HG03457 (cell line): ENCODE data around the gene DHX34.
"Not testable (repeated sequence)": the region's sequence is repeated elsewhere in the genome, so short reads cannot be mapped to it uniquely, and the experiment has no call there.

Experiments used
- ATAC-seq: cut with Tn5 transposase; IDR thresholded peaks from one replicate; pipeline ENCODE4 v1.9.1; 2021; ENCODE audit warnings: moderate number of reproducible peaks; ENCODE audit not compliant: unreplicated experiment

The DHX34 gene

DNA sequence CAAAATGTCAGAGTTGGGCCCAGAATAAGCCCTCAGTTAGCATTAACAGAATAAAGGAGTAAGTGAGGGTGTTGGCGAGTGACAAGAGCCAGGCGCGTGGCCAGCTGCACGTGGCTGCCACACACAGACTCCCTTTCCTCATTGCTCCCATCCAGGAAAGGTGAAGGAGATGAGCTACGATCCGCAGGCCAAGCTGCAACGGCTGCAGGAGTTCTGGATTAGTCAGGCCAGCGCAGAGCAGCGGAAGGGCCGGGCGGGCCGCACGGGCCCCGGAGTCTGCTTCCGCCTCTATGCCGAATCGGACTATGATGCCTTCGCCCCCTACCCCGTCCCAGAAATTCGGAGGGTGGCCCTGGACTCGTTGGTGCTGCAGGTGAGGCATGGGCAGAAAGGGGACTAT is 13.2 kb downstream of the DHX34 start:
- ATAC-seq: no peak

DNA sequence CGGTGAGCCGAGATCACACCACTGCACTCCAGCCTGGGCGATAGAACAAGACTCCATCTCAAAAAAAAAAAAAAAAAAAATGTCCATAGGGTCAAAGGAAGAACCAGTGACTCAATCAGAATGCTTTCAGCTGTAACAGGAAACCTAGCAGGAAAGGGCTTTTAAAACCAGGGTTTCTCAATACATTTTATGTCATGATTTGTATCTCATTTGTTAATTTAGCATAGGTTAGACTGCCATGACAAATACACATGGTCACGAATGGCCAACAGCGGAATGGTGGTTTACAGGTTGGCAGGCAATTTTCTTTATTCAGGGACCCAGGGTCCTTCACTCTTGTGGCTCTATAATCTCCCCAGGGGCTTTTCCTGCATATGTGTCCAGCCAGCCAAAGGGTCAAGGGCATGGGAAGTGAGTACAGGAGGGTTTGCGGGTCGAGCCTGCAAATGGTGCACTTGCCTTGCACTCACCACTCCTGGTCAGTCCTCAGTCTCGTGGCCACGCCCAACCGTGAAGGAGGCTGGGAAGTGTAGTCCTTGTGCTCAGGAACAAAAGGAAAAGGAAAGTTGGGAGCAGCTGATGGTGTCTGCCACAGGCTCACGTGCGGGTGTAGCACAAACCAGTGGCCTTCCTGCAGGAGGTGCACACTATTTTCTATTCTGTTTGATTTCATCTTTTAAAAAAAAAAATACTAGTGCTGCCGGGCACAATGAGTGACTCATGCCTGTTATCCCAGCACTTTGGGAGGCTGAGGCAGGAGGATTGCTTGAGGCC is 14.8 kb downstream of the DHX34 start:
- no peak for ATAC-seq

DNA sequence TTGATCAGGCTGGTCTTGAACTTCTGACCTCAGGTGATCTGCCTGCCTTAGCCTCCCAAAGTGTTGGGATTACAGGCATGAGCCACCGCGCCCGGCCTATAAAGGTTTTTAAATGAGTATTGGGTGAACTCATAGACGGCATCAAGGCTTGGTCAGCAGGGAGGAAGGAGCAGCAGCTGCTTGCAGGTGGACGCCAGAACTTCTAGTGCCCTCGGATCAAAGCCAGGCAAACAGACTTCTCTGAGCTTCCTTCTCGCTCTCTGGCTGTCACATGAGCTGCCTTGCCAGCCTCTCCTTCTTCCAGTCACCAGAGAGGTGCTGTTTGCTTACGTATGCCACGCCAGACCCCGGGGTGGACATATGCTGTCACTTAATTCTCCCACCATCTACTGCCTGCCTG is 16.3 kb downstream of the DHX34 start:
- not testable (repeated sequence) for ATAC-seq

DNA sequence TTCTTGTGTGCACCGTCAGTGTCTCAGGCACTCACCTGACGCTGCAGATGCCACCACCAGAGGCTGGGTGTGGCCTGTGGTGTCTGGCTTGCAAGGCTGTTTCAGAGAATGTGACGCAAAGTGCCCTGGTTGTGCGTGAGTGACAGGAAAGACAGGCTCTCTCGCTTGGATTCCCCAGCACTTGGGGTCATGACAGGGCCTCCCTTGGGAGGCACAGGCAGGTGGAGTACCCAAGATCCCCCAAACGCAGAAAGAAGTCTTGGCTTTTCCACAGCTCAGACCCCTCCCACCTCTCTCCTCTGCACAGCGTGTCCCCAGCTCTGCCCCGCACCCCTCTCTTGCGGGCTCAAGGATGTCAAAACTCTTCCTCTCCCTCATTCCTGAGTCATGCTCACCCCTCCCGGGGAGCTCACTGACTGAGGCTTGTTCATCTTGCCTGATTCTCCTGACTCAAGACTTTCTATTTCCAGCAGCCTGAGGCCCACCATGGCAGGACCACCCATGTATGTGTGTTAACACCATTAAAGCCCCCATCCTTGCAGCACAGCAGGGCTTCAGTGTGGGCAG is 21.0 kb downstream of the DHX34 start:
- no peak for ATAC-seq

DNA sequence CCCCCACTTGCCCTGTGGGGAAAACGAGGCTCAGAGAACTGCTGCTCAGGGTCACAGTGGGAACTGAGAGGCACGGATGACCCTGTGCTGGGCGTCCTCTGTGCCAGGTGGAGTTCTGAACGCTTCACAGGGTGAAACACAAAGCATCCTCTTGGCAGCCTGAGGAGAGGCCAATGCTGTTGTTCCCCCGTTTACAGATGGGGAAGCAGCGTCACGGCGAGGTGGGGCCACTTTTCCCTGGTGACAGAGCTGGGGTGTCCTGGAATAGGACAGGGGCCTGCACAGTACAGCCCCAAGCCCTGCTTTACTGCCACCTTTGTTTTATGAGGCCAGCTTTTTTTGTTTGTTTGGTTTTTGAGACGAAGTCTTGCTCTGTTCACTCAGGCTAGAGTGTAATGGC is 22.1 kb downstream of the DHX34 start:
- ATAC-seq: no peak

DNA sequence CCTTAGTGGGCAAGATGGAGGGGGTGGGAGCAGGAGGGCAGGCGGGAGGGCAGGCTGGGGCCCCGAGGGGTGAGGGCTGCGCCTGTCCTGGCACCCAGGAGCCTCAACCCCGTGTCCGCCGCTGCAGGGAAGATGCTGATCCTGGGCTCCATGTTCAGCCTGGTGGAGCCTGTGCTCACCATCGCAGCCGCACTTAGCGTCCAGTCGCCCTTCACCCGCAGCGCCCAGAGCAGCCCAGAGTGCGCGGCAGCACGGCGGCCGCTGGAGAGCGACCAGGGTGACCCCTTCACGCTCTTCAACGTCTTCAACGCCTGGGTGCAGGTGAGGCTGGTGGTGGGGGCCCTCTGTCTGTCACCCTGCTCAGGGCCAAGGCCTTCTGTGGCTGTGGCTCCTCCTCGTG is 23.5 kb downstream of the DHX34 start:
- no peak for ATAC-seq

DNA sequence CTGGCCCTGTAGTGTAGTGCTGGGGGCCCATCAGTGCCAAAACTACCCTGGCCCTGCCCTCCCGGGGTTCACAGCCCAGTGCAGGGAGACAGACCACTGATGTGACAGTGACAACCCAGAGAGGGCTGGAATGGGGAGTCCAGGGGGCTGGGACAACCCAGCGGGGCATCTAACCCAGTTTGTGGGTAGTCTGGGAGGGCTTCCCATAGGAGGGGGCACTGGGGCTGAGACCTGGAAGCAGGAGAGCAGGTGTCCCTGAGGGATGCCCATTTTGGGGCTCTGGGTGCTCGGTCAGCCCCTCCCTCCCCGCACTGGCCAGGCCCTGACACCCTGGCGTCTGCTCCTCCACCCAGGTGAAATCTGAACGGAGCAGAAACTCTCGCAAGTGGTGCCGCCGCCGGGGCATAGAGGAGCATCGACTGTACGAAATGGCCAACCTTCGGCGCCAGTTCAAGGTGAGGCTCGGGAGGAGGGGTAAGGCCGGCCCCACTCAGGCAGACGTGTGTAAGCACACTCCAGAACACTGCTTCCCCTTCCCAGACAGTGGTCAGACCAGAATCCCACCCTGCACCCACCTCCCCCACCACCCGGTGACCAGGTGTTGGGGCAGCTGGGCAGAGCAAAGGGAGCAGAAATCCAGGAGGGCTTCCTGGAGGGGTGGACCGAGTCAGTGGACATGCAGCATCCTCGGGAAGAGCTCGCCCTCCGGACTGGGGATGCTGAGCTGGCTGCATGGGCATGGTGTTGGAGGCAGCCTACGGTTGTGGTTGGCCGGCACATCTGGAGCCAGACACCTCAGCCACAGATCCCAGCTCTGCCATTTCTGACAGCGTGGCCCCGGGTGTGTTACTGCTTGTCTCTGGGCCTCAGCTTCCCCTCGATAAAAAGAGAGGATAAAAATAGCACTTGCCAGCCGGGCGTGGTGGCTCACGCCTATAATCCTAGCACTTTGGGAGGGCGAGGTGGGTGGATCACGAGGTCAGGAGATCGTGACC is 24.4 kb downstream of the DHX34 start:
- no peak for ATAC-seq

DNA sequence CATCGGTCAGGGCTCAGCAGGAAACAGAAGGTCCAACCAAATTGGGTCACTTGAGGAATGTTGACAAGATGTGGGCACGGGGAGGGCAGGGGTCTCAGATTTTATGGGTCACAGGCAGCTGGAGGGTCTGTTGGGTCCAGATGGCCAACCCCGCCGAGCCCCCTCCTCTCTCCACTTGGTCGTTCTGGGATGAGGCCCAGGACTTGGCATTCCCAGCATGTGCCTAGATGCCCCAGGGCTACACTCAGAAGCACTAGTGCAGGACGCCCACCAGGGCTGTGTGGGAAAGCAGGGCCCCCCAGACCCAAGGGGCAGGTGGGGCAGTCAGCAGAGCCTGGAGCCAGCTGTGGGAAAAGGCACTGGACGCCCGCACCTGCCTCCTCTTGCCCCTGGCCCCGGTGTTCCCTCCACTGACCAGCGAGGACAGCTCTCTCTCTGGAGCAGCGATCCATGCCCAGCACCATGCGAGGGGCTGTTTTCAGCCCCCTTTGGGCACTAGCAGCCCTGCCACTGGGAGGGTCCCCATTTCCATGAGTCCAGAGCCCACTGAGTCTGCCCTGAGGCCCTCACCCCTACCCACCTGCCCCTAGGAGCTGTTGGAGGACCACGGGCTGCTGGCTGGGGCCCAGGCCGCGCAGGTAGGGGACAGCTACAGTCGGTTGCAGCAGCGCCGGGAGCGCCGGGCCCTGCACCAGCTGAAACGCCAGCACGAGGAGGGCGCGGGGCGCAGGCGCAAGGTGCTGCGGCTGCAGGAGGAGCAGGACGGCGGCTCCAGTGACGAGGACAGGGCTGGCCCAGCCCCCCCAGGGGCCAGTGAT is 26.0 kb downstream of the DHX34 start:
- ATAC-seq: no peak

DNA sequence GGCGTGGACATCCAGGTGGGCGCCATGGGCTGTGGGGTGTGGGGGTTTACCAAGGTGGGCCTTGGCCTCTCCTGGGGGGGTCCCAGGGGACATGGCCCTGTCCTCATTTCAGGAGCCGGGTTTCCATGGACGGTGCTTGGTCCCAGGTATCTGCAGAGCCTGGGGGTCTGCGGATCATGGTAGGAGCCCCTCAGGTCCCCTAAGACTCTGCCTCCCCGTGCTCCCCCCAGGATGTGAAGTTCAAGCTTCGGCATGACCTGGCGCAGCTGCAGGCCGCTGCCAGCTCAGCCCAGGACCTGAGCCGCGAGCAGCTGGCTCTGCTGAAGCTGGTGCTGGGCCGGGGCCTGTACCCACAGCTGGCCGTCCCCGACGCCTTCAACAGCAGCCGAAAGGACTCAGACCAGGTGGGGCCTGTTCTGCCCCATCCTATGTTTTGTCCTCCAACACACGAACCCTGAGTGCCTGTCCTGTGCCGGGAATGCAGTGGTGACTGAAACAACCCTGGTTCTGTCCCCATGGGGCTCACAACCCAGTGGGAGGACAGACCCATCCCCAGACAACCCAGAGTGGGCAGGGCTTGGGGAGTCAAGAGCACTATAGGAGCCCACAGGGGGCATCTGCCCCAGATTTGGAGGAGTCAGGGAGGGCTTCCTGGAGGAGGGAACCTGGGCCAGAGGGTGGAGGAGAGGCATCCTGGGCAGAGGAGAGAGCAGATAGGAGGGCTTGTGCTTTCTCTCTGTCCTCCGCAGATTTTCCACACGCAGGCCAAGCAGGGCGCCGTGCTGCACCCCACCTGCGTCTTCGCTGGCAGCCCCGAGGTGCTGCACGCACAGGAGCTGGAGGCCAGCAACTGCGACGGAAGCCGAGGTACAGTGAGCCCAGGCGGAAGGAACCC is 26.8 kb downstream of the DHX34 start:
- no peak for ATAC-seq

DNA sequence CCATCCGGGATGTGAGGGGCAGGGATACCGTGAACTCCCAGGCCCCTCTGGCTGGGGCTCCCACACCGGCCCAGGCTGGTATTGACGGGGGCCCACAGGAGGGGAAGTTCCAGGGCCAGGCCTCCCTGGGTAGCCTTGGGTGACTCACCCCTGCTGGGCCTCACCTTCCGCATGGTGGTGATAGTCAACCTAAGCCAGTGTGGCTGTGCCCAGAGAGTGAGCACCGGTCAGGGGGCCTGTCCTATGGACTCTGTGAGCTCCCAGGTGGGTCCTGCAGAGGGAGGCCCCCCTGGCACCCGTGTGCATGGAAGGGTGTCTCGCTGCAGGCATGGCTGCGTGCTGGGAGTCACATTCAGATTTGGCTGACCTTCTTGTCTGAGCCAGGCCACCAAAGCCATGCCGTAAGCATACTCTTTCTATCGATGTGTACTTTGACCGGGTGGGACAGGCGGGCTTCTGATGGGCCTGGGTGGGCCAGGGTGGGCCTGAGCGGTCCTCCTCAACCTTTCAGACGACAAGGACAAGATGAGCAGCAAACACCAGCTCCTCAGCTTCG is 27.6 kb downstream of the DHX34 start:
- ATAC-seq: no peak

DNA sequence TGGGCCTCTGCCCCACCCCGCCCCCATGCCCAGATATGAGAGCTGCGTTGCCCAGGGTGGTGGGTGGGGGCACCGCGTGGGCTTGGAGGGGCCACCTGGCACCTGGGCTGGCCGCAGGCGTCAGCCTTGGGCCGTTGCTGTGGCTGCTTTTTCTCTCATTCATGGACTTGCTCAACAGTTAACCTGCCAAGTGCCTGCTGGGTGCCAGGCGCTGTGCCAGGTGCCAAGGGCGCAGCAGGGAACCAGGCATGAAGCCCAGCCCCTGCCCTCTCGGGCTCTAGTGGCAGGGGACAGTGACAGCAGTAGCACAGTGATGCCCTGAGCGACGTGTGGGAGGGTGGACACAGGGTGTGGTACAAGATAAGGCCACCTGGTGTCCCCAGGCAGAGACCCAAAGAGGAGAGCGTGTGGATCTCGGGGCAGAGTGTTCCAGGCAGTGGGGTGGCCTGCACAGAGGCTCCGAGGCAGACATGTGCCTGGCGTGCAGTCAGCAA is 28.1 kb downstream of the DHX34 start:
- no peak for ATAC-seq

DNA sequence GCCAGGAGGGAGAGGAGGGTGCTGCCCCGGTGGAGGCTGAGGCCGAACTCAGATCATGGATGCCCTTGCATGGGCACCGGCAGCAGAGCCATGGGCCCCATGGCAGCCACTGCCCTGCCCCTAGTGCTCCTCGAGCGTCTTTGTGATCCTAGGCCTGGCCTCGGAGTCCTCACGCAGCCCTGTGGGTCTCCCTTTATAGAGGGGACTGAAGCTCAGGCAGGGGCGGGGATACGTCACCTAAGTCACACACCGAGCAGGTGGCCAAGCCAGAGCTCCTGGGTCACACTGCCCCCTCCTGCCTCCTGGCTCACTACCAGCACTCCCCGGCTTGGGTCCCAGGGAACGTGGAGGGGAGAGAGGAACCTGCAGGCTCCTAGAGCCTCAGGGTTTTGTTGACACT is 28.7 kb downstream of the DHX34 start:
- no peak for ATAC-seq

DNA sequence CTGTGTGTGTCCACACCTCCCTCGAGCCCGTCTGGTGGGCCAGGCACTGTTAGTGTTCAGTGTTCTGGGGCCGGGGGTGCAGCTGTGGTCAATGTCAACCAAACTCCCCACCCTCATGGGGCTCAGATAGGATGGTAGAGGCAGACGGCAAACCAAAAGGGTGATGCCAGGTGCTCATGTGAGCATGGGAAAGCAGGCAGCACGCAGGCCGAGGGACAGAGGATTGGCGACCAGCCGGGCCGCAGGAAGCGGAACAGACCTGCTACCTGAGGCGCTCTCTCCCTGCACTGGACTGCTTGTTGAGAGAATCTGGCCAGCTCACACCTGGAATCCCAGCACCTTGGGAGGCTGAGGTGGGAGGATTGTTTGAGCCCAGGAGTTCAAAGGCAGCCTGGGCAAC is 29.1 kb downstream of the DHX34 start:
- no peak for ATAC-seq

DNA sequence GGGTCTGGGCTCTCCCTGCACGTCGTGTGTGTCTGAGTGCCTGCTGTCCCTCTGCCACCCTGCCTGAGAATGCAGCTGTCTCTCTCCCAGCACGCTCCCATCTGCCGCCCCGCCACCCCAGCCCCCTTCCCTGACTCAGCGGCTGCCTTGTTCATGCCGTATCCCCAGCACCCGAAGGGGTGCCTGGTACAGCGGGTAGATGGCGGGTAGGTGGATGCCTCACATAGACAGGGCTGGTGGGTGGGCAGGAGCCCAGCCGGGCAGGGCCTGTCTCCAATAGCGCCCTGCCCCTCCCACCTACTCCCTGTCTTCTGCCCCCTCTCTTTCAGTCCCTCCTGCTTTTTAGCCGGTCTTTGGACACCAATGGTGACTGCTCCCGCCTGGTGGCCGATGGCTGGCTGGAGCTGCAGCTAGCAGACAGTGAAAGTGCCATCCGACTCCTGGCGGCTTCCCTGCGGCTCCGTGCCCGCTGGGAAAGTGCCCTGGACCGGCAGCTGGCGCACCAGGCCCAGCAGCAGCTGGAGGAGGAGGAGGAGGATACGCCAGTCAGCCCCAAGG is 30.3 kb downstream of the DHX34 start:
- no peak for ATAC-seq

DNA sequence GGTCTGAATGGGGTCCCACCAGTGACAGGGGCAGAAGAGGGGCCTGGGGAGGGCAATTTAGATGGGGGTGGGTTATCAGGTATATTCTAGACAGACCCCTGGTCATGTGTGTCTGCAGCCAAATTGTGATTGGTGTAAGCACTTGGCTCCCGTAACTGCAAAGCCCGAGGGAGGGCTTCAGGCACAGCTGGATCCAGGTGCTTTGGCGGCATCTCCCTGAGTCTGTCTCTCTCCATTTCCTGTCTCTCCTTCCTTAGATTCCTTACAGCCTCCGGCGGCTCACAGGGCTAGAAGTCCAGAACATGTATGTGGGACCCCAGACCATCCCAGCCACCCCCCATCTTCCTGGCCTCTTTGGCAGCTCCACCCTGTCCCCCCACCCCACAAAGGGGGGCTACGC is 31.4 kb downstream of the DHX34 start:
- no peak for ATAC-seq

DNA sequence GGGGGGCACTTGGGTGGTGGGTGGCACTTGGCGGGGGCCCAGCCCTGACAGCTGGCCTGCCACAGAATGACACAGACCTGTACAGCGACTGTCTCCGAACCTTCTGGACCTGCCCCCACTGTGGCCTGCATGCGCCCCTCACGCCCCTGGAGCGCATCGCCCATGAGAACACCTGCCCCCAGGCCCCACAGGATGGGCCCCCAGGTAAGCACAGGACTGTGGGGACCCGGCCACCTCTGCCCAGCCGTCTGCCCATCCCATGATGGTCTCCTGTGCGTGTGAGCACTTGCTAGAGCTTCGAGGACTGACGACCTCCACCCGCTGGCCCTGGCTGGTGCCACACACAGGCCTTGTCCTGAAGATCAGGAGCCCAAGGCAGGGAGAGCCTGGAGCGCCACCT is 32.0 kb downstream of the DHX34 start:
- ATAC-seq: no peak

DNA sequence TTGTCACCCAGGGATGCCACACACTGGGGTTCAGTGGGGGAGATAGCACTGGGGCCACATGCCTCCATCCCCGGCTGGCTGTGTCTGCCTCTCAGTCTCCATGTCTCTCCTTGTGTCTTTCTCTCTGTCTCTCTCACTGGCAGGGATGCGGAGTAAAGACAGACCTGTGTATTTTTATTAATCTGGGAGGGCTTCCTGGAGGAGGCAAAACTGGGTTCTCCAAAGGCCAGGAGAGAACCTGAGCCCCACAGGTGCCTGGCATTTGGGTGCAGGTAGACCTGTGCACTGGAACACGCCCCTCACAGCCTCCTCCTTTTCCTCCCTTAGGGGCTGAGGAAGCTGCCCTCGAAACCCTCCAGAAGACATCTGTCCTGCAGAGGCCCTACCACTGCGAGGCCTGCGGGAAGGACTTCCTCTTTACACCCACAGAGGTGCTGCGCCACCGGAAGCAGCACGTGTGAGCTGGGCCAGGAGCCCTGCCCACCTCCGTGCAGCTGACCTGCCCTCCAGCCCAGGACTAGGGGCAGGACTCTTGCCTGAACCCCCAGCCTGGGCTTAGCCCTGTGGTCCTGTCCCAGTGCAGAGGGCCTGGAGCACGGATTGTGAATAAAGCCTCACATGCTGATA is 32.7 kb downstream of the DHX34 start:
- no peak for ATAC-seq

DNA sequence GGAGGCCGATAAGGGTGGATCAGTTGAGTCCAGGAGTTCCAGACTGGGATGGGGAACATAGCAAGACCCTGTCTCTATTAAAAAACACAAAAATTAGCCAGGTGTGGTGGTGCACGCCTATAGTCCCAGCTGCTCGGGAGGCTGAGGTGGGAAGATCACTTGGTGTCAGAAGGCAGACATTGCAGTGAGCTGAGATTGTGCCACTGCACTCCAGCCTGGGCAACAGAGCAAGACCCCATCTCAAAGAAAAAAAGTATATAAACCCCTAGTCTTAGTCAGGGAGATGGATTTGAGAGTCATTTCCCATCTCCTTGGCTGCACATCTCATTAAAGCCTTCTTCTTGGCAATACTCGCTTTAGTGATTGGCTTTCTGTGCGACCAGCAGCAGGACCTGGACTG is 34.8 kb downstream of the DHX34 start:
- ATAC-seq: not testable (repeated sequence)

DNA sequence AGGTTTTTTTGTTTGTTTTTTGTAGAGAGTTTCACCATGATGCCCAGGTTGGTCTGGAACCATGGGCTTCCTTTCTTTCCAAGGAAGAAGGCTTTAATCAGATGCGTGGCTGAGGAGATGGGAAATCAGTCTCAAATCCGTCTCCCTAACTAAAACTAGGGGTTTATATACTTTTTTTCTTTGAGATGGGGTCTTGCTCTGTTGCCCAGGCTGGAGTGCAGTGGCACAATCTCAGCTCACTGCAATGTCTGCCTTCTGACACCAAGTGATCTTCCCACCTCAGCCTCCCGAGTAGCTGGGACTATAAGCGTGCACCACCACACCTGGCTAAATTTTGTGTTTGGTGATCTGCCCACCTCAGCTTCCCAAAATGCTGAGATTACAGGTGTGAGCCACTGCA is 35.4 kb downstream of the DHX34 start:
- not testable (repeated sequence) for ATAC-seq
